HCT116 (cell line): Measurements from ENCODE around the gene SULT2B1. TPM values are rescaled to one million over a fixed set of nuclear protein-coding genes. Genes with fewer than 3 reads are reported as not detected.
A peak's percentile ranks its signal among the peaks of the same experiment; 100 is the strongest.

Experiments
- ATAC-seq: fragments of 200-7000 bp; cut with Tn5 transposase; 2 replicates; pipeline ENCODE4 v1.9.1; 2020; ENCODE audit warnings: mild to moderate bottlenecking, moderate library complexity
- BruUV-seq: library from RNA; stranded (reverse); fragments of 400-500 nt; replicated peaks from 2 replicates; lab custom pipeline; 2021; lab: Mats Ljungman, UMichigan
- CTCF ChIA-PET: fragments of 300-600 bp; sonication (Branson Sonifier 250); formaldehyde crosslinking; loops from one replicate; lab custom pipeline; 2021; ENCODE audit warnings: antibody characterized with exemption; lab: Charles Lee
- POLR2A ChIA-PET: fragments of 300-600, 350-600 bp; sonication (Branson Sonifier 250); formaldehyde crosslinking; loops from one replicate; lab custom pipeline; 2021; ENCODE audit warnings: antibody characterized with exemption; lab: Charles Lee
- RAD21 ChIA-PET, 2 experiments: fragments of 300-600 bp; sonication (Branson Sonifier 250); formaldehyde crosslinking; loops; one replicate each; lab custom pipeline; 2023; ENCODE audit warnings: low total read pairs in 2 of 2; ENCODE audit not compliant: uncharacterized antibody in 2 of 2, unreplicated experiment in 2 of 2, low non-redundant PET in 1 of 2; lab: Charles Lee
- DNase-seq: peaks from one replicate; pipeline ENCODE4 v3.0.0-alpha.2; 2010; ENCODE audit warnings: low read depth, low spot score
- H2AFZ ChIP-seq: fragments of 200-600 bp; shearing (Covaris generic), sonication (generic); 2 replicates; pipeline ENCODE4 v1.6.1; 2017; ENCODE audit warnings: low read depth, mixed run types, mixed read lengths, antibody characterized with exemption, low read length; ENCODE audit not compliant: poor library complexity, severe bottlenecking
- H3K27ac ChIP-seq: 2 replicates; pipeline ENCODE4 v1.5.1; 2012; ENCODE audit warnings: low read depth, low read length
- H3K27me3 ChIP-seq: fragments of 200-600 bp; sonication (generic); 2 replicates; pipeline ENCODE4 v1.6.1; 2016; ENCODE audit warnings: mixed run types, low read length, mixed read lengths; ENCODE audit not compliant: insufficient read depth
- H3K36me3 ChIP-seq, 2 experiments: fragments of 200-500 bp in 1 of 2; fragments of 200-600 bp in 1 of 2; sonication (Bioruptor generic) in 1 of 2; sonication (generic) in 1 of 2; 2 replicates each; pipeline versions ENCODE4 v1.5.1 to v1.6.1; 2014 to 2016; ENCODE audit warnings: low read length in 2 of 2, inconsistent platforms in 1 of 2, mixed read lengths in 1 of 2, mixed run types in 1 of 2; ENCODE audit not compliant: insufficient read depth in 2 of 2, control insufficient read depth in 1 of 2
- H3K4me1 ChIP-seq, 2 experiments: fragments of 200-600 bp in 1 of 2; sonication (generic) in 1 of 2; 2 replicates each; pipeline versions ENCODE4 v1.5.1 to v1.6.1; 2012 to 2017; ENCODE audit warnings: low read length in 2 of 2, inconsistent platforms in 1 of 2, mild to moderate bottlenecking in 1 of 2, mixed read lengths in 1 of 2, mixed run types in 1 of 2, moderate library complexity in 1 of 2; ENCODE audit not compliant: insufficient read depth in 2 of 2, control insufficient read depth in 1 of 2
- H3K4me2 ChIP-seq: fragments of 200-600 bp; sonication (generic); 2 replicates; pipeline ENCODE4 v1.6.1; 2017; ENCODE audit warnings: mixed run types, low read length, mixed read lengths
- H3K4me3 ChIP-seq, 2 experiments: fragments of 200-600 bp in 1 of 2; sonication (generic) in 1 of 2; replicated peaks in 1 of 2; 2 replicates each; pipeline ENCODE4 v1.5.1; 2011 to 2016; ENCODE audit warnings: low read length in 2 of 2, control low read depth in 1 of 2, low read depth in 1 of 2, mild to moderate bottlenecking in 1 of 2, mixed read lengths in 1 of 2, mixed run types in 1 of 2
- H3K79me2 ChIP-seq: fragments of 200-600 bp; sonication (generic); 2 replicates; pipeline ENCODE4 v1.6.1; 2017; ENCODE audit warnings: mild to moderate bottlenecking, mixed run types, low read length, moderate library complexity, mixed read lengths; ENCODE audit not compliant: insufficient read depth
- H3K9ac ChIP-seq: fragments of 200-600 bp; sonication (generic); 2 replicates; pipeline ENCODE4 v1.6.1; 2016; ENCODE audit warnings: low read length, mixed read lengths
- H3K9me2 ChIP-seq: fragments of 200-600 bp; sonication (generic), shearing (Covaris generic); 2 replicates; pipeline ENCODE4 v1.6.1; 2017; ENCODE audit warnings: mixed run types, mild to moderate bottlenecking, moderate library complexity; ENCODE audit not compliant: insufficient read depth
- H3K9me3 ChIP-seq, 2 experiments: fragments of 200-500 bp in 1 of 2; fragments of 200-600 bp in 1 of 2; sonication (Bioruptor generic) in 1 of 2; sonication (generic) in 1 of 2; 2 replicates each; pipeline ENCODE4 v1.6.1; 2014 to 2017; ENCODE audit warnings: low read length in 2 of 2, mixed read lengths in 2 of 2, inconsistent platforms in 1 of 2, low read depth in 1 of 2, mild to moderate bottlenecking in 1 of 2, mixed run types in 1 of 2, moderate library complexity in 1 of 2; ENCODE audit not compliant: control insufficient read depth in 1 of 2, insufficient read depth in 1 of 2
- H4K20me1 ChIP-seq: fragments of 200-600 bp; sonication (generic), shearing (Covaris generic); 2 replicates; pipeline ENCODE4 v1.6.1; 2017; ENCODE audit warnings: mixed run types, mild to moderate bottlenecking, moderate library complexity; ENCODE audit not compliant: insufficient read depth
- ATF3 ChIP-seq: IDR thresholded peaks from 2 replicates; pipeline ENCODE4 v1.6.1; 2012
- CEBPB ChIP-seq: IDR thresholded peaks from 2 replicates; pipeline ENCODE4 v1.6.1; 2012; ENCODE audit warnings: low read depth
- CTCF ChIP-seq, 3 experiments: fragments of 200-600 bp in 1 of 3; sonication (generic) in 1 of 3; IDR thresholded peaks in 2 of 3; conservative IDR thresholded peaks in 1 of 3; 2 replicates each; pipeline ENCODE4 v1.5.1; 2012 to 2017; ENCODE audit warnings: low read depth in 2 of 3, low read length in 2 of 3, antibody characterized with exemption in 1 of 3, borderline replicate concordance in 1 of 3, control low read depth in 1 of 3, mild to moderate bottlenecking in 1 of 3, mixed read lengths in 1 of 3, mixed run types in 1 of 3, moderate library complexity in 1 of 3; ENCODE audit not compliant: insufficient read depth in 1 of 3
- FOSL1 ChIP-seq: IDR thresholded peaks from 2 replicates; pipeline ENCODE4 v1.6.1; 2012; ENCODE audit warnings: low read depth
- JUND ChIP-seq: IDR thresholded peaks from 2 replicates; pipeline ENCODE4 v1.6.1; 2012
- POLR2A ChIP-seq: IDR thresholded peaks from 2 replicates; pipeline ENCODE4 v1.7.0; 2011; ENCODE audit warnings: borderline replicate concordance; ENCODE audit not compliant: insufficient read depth, insufficient read length; ENCODE audit errors: extremely low read depth
- POLR2AphosphoS5 ChIP-seq: IDR thresholded peaks from 2 replicates; pipeline ENCODE4 v1.6.1; 2011; ENCODE audit warnings: mild to moderate bottlenecking, low read depth, low read length, moderate library complexity
- SIN3A ChIP-seq: IDR thresholded peaks from 2 replicates; pipeline ENCODE4 v1.6.1; 2012; ENCODE audit warnings: low read depth
- SP1 ChIP-seq: IDR thresholded peaks from 2 replicates; pipeline ENCODE4 v1.6.1; 2012; ENCODE audit warnings: low read depth
- SRF ChIP-seq: IDR thresholded peaks from 2 replicates; pipeline ENCODE4 v1.6.1; 2012; ENCODE audit warnings: low read depth
- TCF7L2 ChIP-seq: IDR thresholded peaks from 2 replicates; pipeline ENCODE4 v1.7.0; 2011; ENCODE audit warnings: borderline replicate concordance, inconsistent platforms; ENCODE audit not compliant: insufficient read depth, insufficient read length; ENCODE audit errors: extremely low read depth
- ZBTB33 ChIP-seq: IDR thresholded peaks from 2 replicates; pipeline ENCODE4 v1.6.1; 2011; ENCODE audit warnings: mild to moderate bottlenecking, low read length, moderate library complexity; ENCODE audit not compliant: insufficient replicate concordance; ENCODE audit errors: extremely low read depth
- intact Hi-C: fragments of 100-400 bp; cut with micrococcal nuclease; formaldehyde crosslinking; loops from 2 replicates; pipeline ENCODE4 v1.10.0; 2022
- total RNA-seq: library from RNA; stranded (reverse); gene quantifications from one replicate; pipeline ENCODE4 v1.2.1, GENCODE V29; 2021; ENCODE audit not compliant: unreplicated experiment

SULT2B1 gene
- total RNA-seq, 1 experiment from 2014 or later, result 4.8 TPM

DNA sequence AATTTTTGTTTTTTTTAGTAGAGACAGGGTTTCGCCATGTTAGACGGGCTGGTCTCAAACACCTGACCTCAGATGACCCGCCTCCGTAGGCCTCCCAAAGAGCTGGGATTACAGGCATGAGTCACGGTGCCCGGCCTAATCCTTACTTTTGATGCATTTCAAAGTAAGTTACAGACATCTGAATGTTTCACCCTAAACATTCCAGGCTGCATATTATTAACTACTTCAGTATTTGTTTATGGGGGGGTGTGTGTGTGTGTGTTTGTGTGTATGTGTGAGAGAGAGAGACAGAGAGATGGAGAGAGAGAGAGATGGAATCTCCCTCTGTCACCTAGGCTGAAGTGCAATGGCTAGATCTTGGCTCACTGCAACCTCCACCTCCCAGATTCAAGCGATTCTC lies 13.1 kb downstream of the SULT2B1 start:
- no peaks in the 10 kb centered on the region for H3K79me2 ChIP-seq
- H3K4me2 ChIP-seq, result peak overlapping the region; percentile 48
- intact Hi-C loops, result no loop called here
- DNase-seq (no peak), ATAC-seq (peak; percentile 41)
- no peaks in the 10 kb centered on the region for H3K9me2 ChIP-seq
- no peaks in the 10 kb centered on the region for H4K20me1 ChIP-seq
- BruUV-seq, result no TSS peak
- H3K27ac ChIP-seq, result peak overlapping the region; percentile 44
- ChIA-PET CTCF (no interaction called here), POLR2A (no interaction called here), RAD21 (no interaction called here)
- H2AFZ ChIP-seq, result peak overlapping the region; percentile 19
- H3K4me1 ChIP-seq, result peaks cover 48 to 65% of the 10 kb centered on the region in 2 experiments
- no peak overlapping the region for H3K9ac ChIP-seq
- TF ChIP-seq JUND (peak; percentile 49; the same call in 1 of the 2 replicates), SP1 (peak; percentile 40; the same call in 1 of the 2 replicates), SIN3A (no peak), FOSL1 (peak; percentile 53), TCF7L2 (peak; percentile 72), ZBTB33 (no peak)
- no peaks in the 10 kb centered on the region for H3K9me3 ChIP-seq
- H3K36me3 ChIP-seq, result no peaks in the 10 kb centered on the region
- H3K4me3 ChIP-seq, result no peak overlapping the region
- H3K27me3 ChIP-seq, result no peaks in the 10 kb centered on the region

- Histone ChIP-seq H3K9me3 (no peaks in the 10 kb centered on the region), H3K9me2 (no peaks in the 10 kb centered on the region), H3K36me3 (no peaks in the 10 kb centered on the region), H2AFZ (peak overlapping the region; percentile 19), H3K4me2 (peak overlapping the region; percentile 78), H3K9ac (peak overlapping the region; percentile 68), H3K4me3 (peak overlapping the region; percentile 40 to 51), H4K20me1 (no peaks in the 10 kb centered on the region), H3K4me1 (peaks cover 55 to 92% of the 10 kb centered on the region in 2 experiments), H3K27ac (peak overlapping the region; percentile 96), H3K27me3 (no peaks in the 10 kb centered on the region), H3K79me2 (no peaks in the 10 kb centered on the region)
- DNase-seq, result peak; percentile 83
- ChIA-PET POLR2A (interaction anchor here (0.7 to 2.1 kb wide), 5 partner anchors 10 to 54 kb away, joined by 3 to 14 read pairs (median 7); no protein-coding TSS in a partner anchor), CTCF (interaction anchor here (0.7 to 1.7 kb wide), 4 partner anchors 16 to 254 kb away, joined by 3 to 7 read pairs (median 3); no protein-coding TSS in a partner anchor), RAD21 (interaction anchor here (0.6 to 1.0 kb wide), 4 partner anchors 16 to 150 kb away, joined by 3 to 4 read pairs (median 4); no protein-coding TSS in a partner anchor)
- intact Hi-C loops, result loop anchor here (2.0 kb wide), 1 partner anchor 26 kb away; no protein-coding TSS in a partner anchor
- ATAC-seq, result peak; percentile 89
- no TSS peak for BruUV-seq
- TF ChIP-seq CEBPB, result no peak
- TF ChIP-seq CTCF (IDR thresholded peaks at IDR 0.05 in 2 of 3, conservative IDR thresholded peaks at IDR 0.05 in 1 of 3; ENCODE audit: borderline replicate concordance in 1 of 3, insufficient read depth in 1 of 3, low read depth in 2 of 3, low read length in 2 of 3), result no peak
- no peak for TF ChIP-seq SRF
- TF ChIP-seq FOSL1, result peak; percentile 94
- TF ChIP-seq POLR2AphosphoS5, result peak; percentile 70
- no peak for TF ChIP-seq ATF3
- peak; percentile 90 for TF ChIP-seq JUND
- TF ChIP-seq ZBTB33, result peak; percentile 21
- no peak for TF ChIP-seq POLR2A
- TF ChIP-seq SP1, result peak; percentile 73; the same call in 1 of the 2 replicates
These were observed 16.4 kb downstream of the SULT2B1 start for GRCh38 chr19:48568345-48568886.
